Natural killer cell (primary cell): ENCODE results near the gene EFHC1. TPM values are rescaled to one million over a fixed set of nuclear protein-coding genes. Genes with fewer than 3 reads are reported as not detected.
A peak's percentile ranks its signal among the peaks of the same experiment; 100 is the strongest.

ENCODE experiments used
- ATAC-seq, 3 donors: fragments of 150-1000 bp in 2 of 3; fragments of 200-7000 bp in 1 of 3; cut with Tn5 transposase; 1 replicate in 1 of 3; 2 replicates in 2 of 3; pipeline ENCODE4 v1.10.0; 2021; ENCODE audit warnings: mild to moderate bottlenecking in 2 of 3, moderate library complexity in 2 of 3
- DNase-seq, 2 donors: peaks; one replicate each; pipeline versions ENCODE4 v3.0.0 to v3.0.0-alpha.2; 2013 to 2021; ENCODE audit warnings: mixed read lengths in 1 of 2
- H3K27ac ChIP-seq: one replicate; pipeline ENCODE4 v1.5.1; 2013; ENCODE audit warnings: mild to moderate bottlenecking, low read length
- H3K27me3 ChIP-seq: one replicate; pipeline ENCODE4 v1.6.1; 2013; ENCODE audit warnings: low read length; ENCODE audit not compliant: control insufficient read depth, insufficient read depth
- H3K36me3 ChIP-seq: one replicate; pipeline ENCODE4 v1.6.1; 2013; ENCODE audit warnings: low read length; ENCODE audit not compliant: control insufficient read depth, insufficient read depth
- H3K4me1 ChIP-seq: one replicate; pipeline ENCODE4 v1.6.1; 2013; ENCODE audit warnings: low read length; ENCODE audit not compliant: control insufficient read depth, insufficient read depth
- H3K4me3 ChIP-seq: one replicate; pipeline ENCODE4 v1.5.1; 2013; ENCODE audit warnings: low read length
- H3K9me3 ChIP-seq: one replicate; pipeline ENCODE4 v1.6.1; 2013; ENCODE audit warnings: low read length; ENCODE audit not compliant: control insufficient read depth, insufficient read depth
- H3K27ac Mint-ChIP-seq, 2 donors: one replicate each; pipeline ENCODE4 v1.8.0; 2022; ENCODE audit warnings: mild to moderate bottlenecking in 2 of 2, mixed read lengths in 2 of 2, moderate library complexity in 1 of 2
- H3K27me3 Mint-ChIP-seq, 2 donors: one replicate each; pipeline ENCODE4 v1.8.0; 2022; ENCODE audit warnings: low read depth in 2 of 2, mixed read lengths in 2 of 2
- H3K36me3 Mint-ChIP-seq: one replicate; pipeline ENCODE4 v1.8.0; 2022; ENCODE audit warnings: mixed read lengths
- H3K4me1 Mint-ChIP-seq, 2 donors: one replicate each; pipeline ENCODE4 v1.8.0; 2022; ENCODE audit warnings: mixed read lengths in 2 of 2
- H3K4me3 Mint-ChIP-seq: one replicate; pipeline ENCODE4 v1.8.0; 2022; ENCODE audit warnings: mild to moderate bottlenecking, moderate library complexity, mixed read lengths
- H3K9me3 Mint-ChIP-seq, 2 donors: one replicate each; pipeline ENCODE4 v1.8.0; 2022; ENCODE audit warnings: mixed read lengths in 2 of 2
- WGBS: methylation state at CpG from one replicate; pipeline ENCODE4 v1.1.7; 2013; ENCODE audit warnings: missing lambda C conversion rate; ENCODE audit not compliant: insufficient coverage; 5-methylcytosine and 5-hydroxymethylcytosine counted together
- intact Hi-C: fragments of 100-400 bp; cut with micrococcal nuclease; formaldehyde crosslinking; loops from one replicate; pipeline ENCODE4 v1.14.2; 2022
- total RNA-seq, 4 donors: library from RNA; stranded (reverse); fragments of 120-200 nt in 1 of 4; gene quantifications; one replicate each; pipeline versions ENCODE4 v1.2.3 to v1.2.4, GENCODE V29; 2013 to 2022
- TF ChIP-seq, protein P1 (sequence below): fragments of 200-600 bp; IDR thresholded peaks from one replicate; pipeline ENCODE4 v1.8.0; 2022; ENCODE audit warnings: antibody characterized with exemption

EFHC1 gene
- total RNA-seq, 3 donors from 2014 or later (not counting 1 experiment from before 2014, with no cell fraction given), result 10.7 to 20.9 (median 13.7) TPM

DNA sequence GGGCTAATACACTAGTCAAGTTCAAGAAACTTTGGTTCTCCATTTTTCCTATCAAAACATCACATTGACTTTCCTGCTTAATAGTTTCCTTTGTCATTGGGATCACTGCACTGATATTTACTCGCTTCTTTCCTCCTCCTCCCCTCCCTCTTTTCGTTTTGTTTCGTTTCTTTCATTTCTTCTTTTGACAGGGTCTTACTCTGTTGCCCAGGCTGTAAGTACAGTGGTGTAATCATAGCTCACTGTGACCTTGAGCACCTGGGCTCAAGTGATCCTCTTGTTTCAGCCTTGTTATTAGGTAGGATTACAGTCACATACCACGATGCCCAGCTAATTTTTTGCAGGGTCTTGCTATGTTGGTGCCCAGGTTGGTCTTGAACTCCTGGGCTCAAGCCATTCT, 45.9 kb upstream of the EFHC1 start:
- Mint-ChIP-seq H3K27me3 (no peaks in the 10 kb centered on the region), H3K27ac (peak overlapping the region in 1 of 2 donors; percentile 12), H3K36me3 (peaks cover 14% of the 10 kb centered on the region), H3K4me3 (no peak overlapping the region), H3K4me1 (peaks cover 33 to 42% of the 10 kb centered on the region in 2 donors), H3K9me3 (peaks cover 2% of the 10 kb centered on the region in 2 donors)
- DNase-seq (no peak), ATAC-seq (no peak)
- Histone ChIP-seq H3K4me3 (no peak overlapping the region), H3K27me3 (no peaks in the 10 kb centered on the region), H3K36me3 (peaks cover 3% of the 10 kb centered on the region), H3K4me1 (peaks cover 5% of the 10 kb centered on the region), H3K27ac (no peak overlapping the region), H3K9me3 (no peaks in the 10 kb centered on the region)
- WGBS, result 98% methylated on average over 4 of the region's 4 CpGs
- TF ChIP-seq, protein P1, sequence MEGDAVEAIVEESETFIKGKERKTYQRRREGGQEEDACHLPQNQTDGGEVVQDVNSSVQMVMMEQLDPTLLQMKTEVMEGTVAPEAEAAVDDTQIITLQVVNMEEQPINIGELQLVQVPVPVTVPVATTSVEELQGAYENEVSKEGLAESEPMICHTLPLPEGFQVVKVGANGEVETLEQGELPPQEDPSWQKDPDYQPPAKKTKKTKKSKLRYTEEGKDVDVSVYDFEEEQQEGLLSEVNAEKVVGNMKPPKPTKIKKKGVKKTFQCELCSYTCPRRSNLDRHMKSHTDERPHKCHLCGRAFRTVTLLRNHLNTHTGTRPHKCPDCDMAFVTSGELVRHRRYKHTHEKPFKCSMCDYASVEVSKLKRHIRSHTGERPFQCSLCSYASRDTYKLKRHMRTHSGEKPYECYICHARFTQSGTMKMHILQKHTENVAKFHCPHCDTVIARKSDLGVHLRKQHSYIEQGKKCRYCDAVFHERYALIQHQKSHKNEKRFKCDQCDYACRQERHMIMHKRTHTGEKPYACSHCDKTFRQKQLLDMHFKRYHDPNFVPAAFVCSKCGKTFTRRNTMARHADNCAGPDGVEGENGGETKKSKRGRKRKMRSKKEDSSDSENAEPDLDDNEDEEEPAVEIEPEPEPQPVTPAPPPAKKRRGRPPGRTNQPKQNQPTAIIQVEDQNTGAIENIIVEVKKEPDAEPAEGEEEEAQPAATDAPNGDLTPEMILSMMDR, result no peak
- intact Hi-C loops, result no loop called here

DNA sequence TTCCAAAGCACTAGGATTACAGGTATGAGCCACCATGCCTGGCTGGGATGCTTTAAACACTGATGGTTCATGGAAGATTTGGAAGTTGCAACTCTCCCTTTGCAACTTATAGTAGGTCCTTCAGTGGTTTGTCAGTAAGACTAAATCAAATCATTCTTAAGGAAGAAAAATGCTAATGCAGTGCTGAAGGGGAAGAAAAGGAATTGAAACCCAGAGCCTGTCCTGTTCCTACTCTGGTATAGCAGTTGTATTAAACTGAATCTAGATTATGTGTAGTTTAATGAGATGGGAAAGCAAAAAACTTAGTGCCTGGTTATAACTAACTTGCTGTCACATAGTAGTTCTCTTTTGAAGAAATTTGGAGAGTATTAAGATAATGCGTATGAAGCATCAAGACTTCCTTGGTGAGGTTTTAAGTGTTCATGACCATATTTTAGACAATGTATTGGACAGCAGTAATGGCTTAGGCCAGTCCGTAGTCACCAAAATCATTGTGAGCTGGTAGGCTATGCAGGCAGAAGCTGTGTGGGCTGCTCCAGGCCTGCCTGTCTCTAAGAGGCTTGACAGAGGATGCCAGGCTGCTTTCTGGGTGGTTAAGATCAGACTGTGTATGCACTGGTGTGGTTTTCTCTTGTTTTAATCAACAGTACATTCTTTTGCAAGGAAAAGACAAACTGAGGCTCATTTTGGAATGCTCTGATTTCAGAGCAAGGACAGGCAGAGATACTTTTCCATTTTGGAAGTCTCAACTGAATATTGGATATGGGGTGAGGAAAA, 44.2 kb upstream of the EFHC1 start:
- Mint-ChIP-seq H3K27me3 (no peaks in the 10 kb centered on the region), H3K9me3 (peaks cover 2% of the 10 kb centered on the region in 2 donors), H3K4me1 (peaks cover 33 to 46% of the 10 kb centered on the region in 2 donors), H3K27ac (peak overlapping the region; percentile 53 to 63), H3K36me3 (peaks cover 14% of the 10 kb centered on the region), H3K4me3 (no peak overlapping the region)
- TF ChIP-seq, protein P1, result no peak
- Histone ChIP-seq H3K4me1 (peaks cover 5% of the 10 kb centered on the region), H3K36me3 (peaks cover 4% of the 10 kb centered on the region), H3K9me3 (no peaks in the 10 kb centered on the region), H3K27ac (no peak overlapping the region), H3K27me3 (no peaks in the 10 kb centered on the region), H3K4me3 (no peak overlapping the region)
- WGBS, result 65% methylated on average over 2 of the region's 2 CpGs
- ATAC-seq, result no peak
- intact Hi-C loops, result no loop called here
- DNase-seq, result peak in 1 of 2 donors; percentile 45

DNA sequence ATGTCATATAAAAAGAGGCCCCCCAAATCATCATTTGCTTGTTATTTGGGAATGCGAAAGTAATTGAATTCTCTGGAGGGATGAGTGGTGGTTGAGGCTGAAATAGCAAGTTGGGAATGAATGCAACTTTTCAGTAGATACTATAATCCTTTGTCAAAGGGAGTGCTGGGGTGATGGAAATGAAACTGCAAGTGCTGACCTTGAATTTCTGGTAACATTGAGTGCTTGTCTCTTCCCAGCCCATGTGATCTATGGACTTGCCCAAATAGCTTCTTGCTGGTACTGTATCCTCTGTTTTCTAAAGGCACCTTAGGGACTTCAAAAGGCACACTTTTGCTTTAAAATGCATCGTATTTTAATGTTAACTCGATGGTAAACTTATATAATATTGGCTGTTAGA, 43.4 kb upstream of the EFHC1 start:
- H3K27me3 Mint-ChIP-seq, result no peaks in the 10 kb centered on the region
- ATAC-seq, result no peak
- H3K4me1 ChIP-seq, result peaks cover 5% of the 10 kb centered on the region
- no peaks in the 10 kb centered on the region for H3K27me3 ChIP-seq
- peaks cover 29 to 43% of the 10 kb centered on the region in 2 donors for H3K4me1 Mint-ChIP-seq
- intact Hi-C loops, result no loop called here
- H3K27ac Mint-ChIP-seq, result peak overlapping the region; percentile 8 to 63
- 92% methylated on average over 3 of the region's 3 CpGs for WGBS
- no peak overlapping the region for H3K4me3 ChIP-seq
- peaks cover 2% of the 10 kb centered on the region in 2 donors for H3K9me3 Mint-ChIP-seq
- H3K4me3 Mint-ChIP-seq, result no peak overlapping the region
- no peaks in the 10 kb centered on the region for H3K9me3 ChIP-seq
- TF ChIP-seq, protein P1, result no peak
- DNase-seq, result no peak
- H3K27ac ChIP-seq, result no peak overlapping the region
- peaks cover 14% of the 10 kb centered on the region for H3K36me3 Mint-ChIP-seq
- H3K36me3 ChIP-seq, result peaks cover 4% of the 10 kb centered on the region
